Esophagus squamous epithelium (tissue), 5 donors: ENCODE data around the gene SERPINB7. TPM values are rescaled to one million over a fixed set of nuclear protein-coding genes. Genes with fewer than 3 reads are reported as not detected.

ENCODE experiments used
- DNase-seq: peaks from one replicate; lab custom pipeline; 2025; lab: John Stamatoyannopoulos, UW
- H3K27ac ChIP-seq, 4 donors: fragments of 200-600 bp; sonication (generic); one replicate each; pipeline ENCODE4 v1.5.1; 2016 to 2019; ENCODE audit warnings: mild to moderate bottlenecking in 1 of 4
- H3K27me3 ChIP-seq, 4 donors: fragments of 200-600 bp; sonication (generic); 1 replicate in 3 of 4; 2 replicates in 1 of 4; pipeline versions ENCODE4 v1.5.1 to v1.6.0; 2017 to 2021; ENCODE audit warnings: antibody characterized with exemption in 1 of 4
- H3K36me3 ChIP-seq, 3 donors: fragments of 200-600 bp; sonication (generic); one replicate each; pipeline ENCODE4 v1.5.1; 2016 to 2019
- H3K4me1 ChIP-seq, 3 donors: fragments of 200-600 bp; sonication (generic); one replicate each; pipeline ENCODE4 v1.5.1; 2017 to 2019
- H3K4me3 ChIP-seq, 4 donors: fragments of 200-600 bp; sonication (generic); 1 replicate in 3 of 4; 2 replicates in 1 of 4; pipeline ENCODE4 v1.5.1; 2016 to 2019; ENCODE audit warnings: mild to moderate bottlenecking in 2 of 4, moderate library complexity in 1 of 4
- H3K9me3 ChIP-seq, 3 donors: fragments of 200-600 bp; sonication (generic); one replicate each; pipeline ENCODE4 v1.5.1; 2016 to 2019
- POLR2A ChIP-seq, 4 donors: fragments of 450-650 bp; IDR thresholded peaks; one replicate each; pipeline ENCODE4 v1.6.1; 2017; ENCODE audit warnings: antibody characterized with exemption in 4 of 4, mild to moderate bottlenecking in 4 of 4, moderate library complexity in 3 of 4
- WGBS, 2 donors: methylation state at CpG; one replicate each; pipeline ENCODE4 v1.1.5; 2018; 5-methylcytosine and 5-hydroxymethylcytosine counted together
- intact Hi-C: fragments of 100-400 bp; cut with DNase I; formaldehyde crosslinking; loops from one replicate; pipeline ENCODE4 v1.15.0; 2022
- total RNA-seq, 4 donors: library from RNA; depleted of rRNA; stranded (reverse); fragments of >200 nt; gene quantifications; one replicate each; pipeline ENCODE4 v1.1.0, GENCODE V29; 2016
- TF ChIP-seq, protein P1 (sequence below), 6 experiments: fragments of 450-650 bp in 4 of 6; fragments of 200-600 bp in 2 of 6; sonication (generic) in 2 of 6; IDR thresholded peaks; one replicate each; pipeline ENCODE4 v1.5.1; 2016 to 2019; ENCODE audit warnings: antibody characterized with exemption in 6 of 6, mild to moderate bottlenecking in 4 of 6, moderate library complexity in 4 of 6
- donor health status: DM: yes; HTN: yes; CAD: no.

The SERPINB7 gene
- total RNA-seq, 4 donors from 2014 or later = 0.21 to 1.6 (median 1.1) TPM; not detected in 1

DNA sequence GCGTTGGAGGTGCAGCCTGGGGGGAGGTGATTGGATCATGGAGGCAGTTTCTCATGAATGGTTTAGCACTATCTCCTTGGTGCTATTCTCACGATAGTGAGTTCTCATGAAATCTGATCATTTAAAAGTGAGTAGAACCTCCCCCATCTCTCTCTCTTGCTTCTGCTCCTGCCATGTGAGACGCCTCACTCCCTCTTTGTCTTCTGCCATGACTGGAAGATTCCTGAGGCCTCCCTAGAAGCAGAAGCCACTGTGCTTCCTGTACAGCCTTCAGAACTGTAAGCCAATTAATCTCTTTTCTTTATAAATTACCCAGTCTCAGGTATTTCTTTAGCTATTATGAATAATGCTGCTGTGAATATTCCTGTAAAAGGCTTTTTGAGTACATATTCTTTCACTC is 52.9 kb downstream of the SERPINB7 start:
- TF ChIP-seq POLR2A (IDR thresholded peaks at IDR 0.05) = no peak
- TF ChIP-seq, protein P1, sequence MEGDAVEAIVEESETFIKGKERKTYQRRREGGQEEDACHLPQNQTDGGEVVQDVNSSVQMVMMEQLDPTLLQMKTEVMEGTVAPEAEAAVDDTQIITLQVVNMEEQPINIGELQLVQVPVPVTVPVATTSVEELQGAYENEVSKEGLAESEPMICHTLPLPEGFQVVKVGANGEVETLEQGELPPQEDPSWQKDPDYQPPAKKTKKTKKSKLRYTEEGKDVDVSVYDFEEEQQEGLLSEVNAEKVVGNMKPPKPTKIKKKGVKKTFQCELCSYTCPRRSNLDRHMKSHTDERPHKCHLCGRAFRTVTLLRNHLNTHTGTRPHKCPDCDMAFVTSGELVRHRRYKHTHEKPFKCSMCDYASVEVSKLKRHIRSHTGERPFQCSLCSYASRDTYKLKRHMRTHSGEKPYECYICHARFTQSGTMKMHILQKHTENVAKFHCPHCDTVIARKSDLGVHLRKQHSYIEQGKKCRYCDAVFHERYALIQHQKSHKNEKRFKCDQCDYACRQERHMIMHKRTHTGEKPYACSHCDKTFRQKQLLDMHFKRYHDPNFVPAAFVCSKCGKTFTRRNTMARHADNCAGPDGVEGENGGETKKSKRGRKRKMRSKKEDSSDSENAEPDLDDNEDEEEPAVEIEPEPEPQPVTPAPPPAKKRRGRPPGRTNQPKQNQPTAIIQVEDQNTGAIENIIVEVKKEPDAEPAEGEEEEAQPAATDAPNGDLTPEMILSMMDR (IDR thresholded peaks at IDR 0.05) = no peak
- Histone ChIP-seq H3K4me1 (peaks cover 0 to 3% (median 0%) of the 10 kb centered on the region in 3 donors), H3K4me3 (no peak overlapping the region), H3K36me3 (no peaks in the 10 kb centered on the region), H3K27ac (no peak overlapping the region), H3K9me3 (no peaks in the 10 kb centered on the region), H3K27me3 (no peaks in the 10 kb centered on the region)
- 66 to 85% methylated on average over 3 of the region's 3 CpGs for WGBS, 2 donors
- intact Hi-C loops = no loop called here
- no peak for DNase-seq

DNA sequence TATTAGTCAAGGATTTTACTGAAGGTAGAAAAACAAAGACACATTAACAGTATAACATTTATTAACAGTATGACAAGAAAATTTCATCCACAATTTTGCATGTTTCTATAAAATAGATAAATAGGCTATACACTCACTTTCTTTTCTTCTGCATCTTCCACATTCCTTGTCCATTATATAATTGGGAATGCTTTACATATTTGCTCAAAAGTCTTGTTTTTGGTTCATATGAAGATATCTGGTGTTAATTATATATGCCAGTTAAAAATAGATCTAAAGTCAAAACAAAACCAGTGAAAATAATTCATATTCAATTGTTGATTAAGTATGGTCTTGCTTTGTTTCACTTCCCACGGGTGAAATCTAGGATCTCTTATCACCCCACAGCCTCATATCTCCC is 53.4 kb downstream of the SERPINB7 start:
- TF ChIP-seq, protein P1 (IDR thresholded peaks at IDR 0.05) = no peak
- no peak for TF ChIP-seq POLR2A (IDR thresholded peaks at IDR 0.05)

GRCh38 chr18:63829886-63830285 is 54.7 kb downstream of the SERPINB7 start:
- TF ChIP-seq, protein P1 (IDR thresholded peaks at IDR 0.05) = no peak
- no peak for TF ChIP-seq POLR2A (IDR thresholded peaks at IDR 0.05)
- H3K4me1 ChIP-seq = peaks cover 0 to 3% (median 0%) of the 10 kb centered on the region in 3 donors
- intact Hi-C loops = no loop called here
- H3K36me3 ChIP-seq = no peaks in the 10 kb centered on the region
- no peak overlapping the region for H3K27ac ChIP-seq
- no peak for DNase-seq
- H3K27me3 ChIP-seq = no peaks in the 10 kb centered on the region
- H3K9me3 ChIP-seq = no peaks in the 10 kb centered on the region
- H3K4me3 ChIP-seq = no peak overlapping the region

More for the DNA sequence above, 53.4 kb downstream of the SERPINB7 start:
- no peak for DNase-seq
- intact Hi-C loops = no loop called here
- WGBS, 2 donors = 60 to 64% methylated on average over 1 of the region's 1 CpG
- H3K4me3 ChIP-seq = no peak overlapping the region
- H3K27me3 ChIP-seq = no peaks in the 10 kb centered on the region
- peaks cover 0 to 3% (median 0%) of the 10 kb centered on the region in 3 donors for H3K4me1 ChIP-seq
- no peaks in the 10 kb centered on the region for H3K9me3 ChIP-seq
- H3K36me3 ChIP-seq = no peaks in the 10 kb centered on the region
- no peak overlapping the region for H3K27ac ChIP-seq

- H3K27me3 ChIP-seq = no peaks in the 10 kb centered on the region
- H3K4me1 ChIP-seq = peaks cover 0 to 3% (median 0%) of the 10 kb centered on the region in 3 donors
- no peak for TF ChIP-seq POLR2A (IDR thresholded peaks at IDR 0.05)
- TF ChIP-seq, protein P1 (IDR thresholded peaks at IDR 0.05) = no peak
- H3K9me3 ChIP-seq = no peaks in the 10 kb centered on the region
- WGBS, 2 donors = 57 to 61% methylated on average over 6 of the region's 6 CpGs
- intact Hi-C loops = no loop called here
- no peak overlapping the region for H3K4me3 ChIP-seq
- no peak for DNase-seq
- H3K27ac ChIP-seq = no peak overlapping the region
- no peaks in the 10 kb centered on the region for H3K36me3 ChIP-seq
These were observed 56.0 kb downstream of the SERPINB7 start for GRCh38 chr18:63831080-63831788.

DNA sequence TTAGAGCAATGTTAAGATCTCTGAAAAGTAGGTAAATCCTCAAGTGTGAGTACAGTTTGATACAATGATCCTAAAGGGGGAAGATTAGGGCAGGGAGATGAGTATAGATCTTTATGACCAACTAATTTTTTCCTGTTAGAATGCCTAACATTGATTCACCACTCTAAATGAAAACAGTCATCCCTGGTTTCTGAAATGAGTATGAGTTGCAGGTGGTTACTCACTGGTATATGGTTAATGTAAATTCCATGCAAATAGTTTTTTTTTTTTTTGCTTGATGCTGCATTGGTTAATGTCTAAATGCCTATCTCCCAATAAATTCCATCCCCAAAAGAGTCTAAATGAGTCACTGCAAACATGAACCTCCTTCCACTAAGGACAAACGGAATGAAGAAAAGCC is 57.3 kb downstream of the SERPINB7 start:
- 58 to 77% methylated on average over 1 of the region's 1 CpG for WGBS, 2 donors
- no peak for TF ChIP-seq POLR2A (IDR thresholded peaks at IDR 0.05)
- peaks cover 0 to 3% (median 0%) of the 10 kb centered on the region in 3 donors for H3K4me1 ChIP-seq
- no peaks in the 10 kb centered on the region for H3K9me3 ChIP-seq
- H3K36me3 ChIP-seq = no peaks in the 10 kb centered on the region
- DNase-seq = no peak
- no peak overlapping the region for H3K4me3 ChIP-seq
- no peaks in the 10 kb centered on the region for H3K27me3 ChIP-seq
- intact Hi-C loops = no loop called here
- H3K27ac ChIP-seq = no peak overlapping the region
